ENCODE measurements around the gene ATP5F1D. TPM values are rescaled to one million over a fixed set of nuclear protein-coding genes. Genes with fewer than 3 reads are reported as not detected.

Gene ATP5F1D
- total RNA-seq, 8 experiments from 2014 or later: 72.1 to 359 (median 83.5) TPM

DNA sequence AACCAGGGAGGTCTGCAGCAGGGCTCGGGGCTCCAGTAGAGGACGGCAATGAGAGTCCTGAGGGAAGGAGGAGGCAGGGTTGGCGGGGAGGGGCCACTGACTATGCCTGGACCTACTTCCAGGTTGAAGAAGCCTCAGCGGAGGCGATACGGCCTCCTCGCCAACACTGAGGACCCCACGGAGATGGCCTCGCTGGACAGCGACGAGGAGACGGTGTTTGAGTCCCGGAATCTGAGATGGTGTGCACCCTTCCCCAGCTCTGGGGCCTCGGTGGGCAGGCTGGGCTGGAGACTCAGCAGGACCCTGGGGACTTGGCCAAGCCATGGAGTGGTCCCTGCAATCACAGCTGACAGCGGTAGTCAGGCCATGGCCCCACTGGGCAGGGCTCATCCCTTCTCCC lies 35.5 kb downstream of the ATP5F1D start:
- ATAC-seq (replicated peaks in 6 of 8): no peak
- H3K27ac ChIP-seq: peak overlapping the region in 1 of 2 donors; percentile 100
- H3K4me1 ChIP-seq (replicated peaks in 1 of 2): peaks cover 18 to 22% of the 10 kb centered on the region in 2 donors
- H3K4me3 ChIP-seq: no peak overlapping the region
- in situ Hi-C loops (cut with MboI; ENCODE audit: low pct_unique_long_range_greater_than_20kb in 2 of 9, low sequenced_read_pairs in 9 of 9, unreplicated experiment in 9 of 9): no loop called here
- WGBS, 10 experiments: 70 to 100% (median 88%) methylated on average over 2 to 7 of the region's 15 CpGs; no CpG with 5 or more reads in 6 of the 10 experiments

DNA sequence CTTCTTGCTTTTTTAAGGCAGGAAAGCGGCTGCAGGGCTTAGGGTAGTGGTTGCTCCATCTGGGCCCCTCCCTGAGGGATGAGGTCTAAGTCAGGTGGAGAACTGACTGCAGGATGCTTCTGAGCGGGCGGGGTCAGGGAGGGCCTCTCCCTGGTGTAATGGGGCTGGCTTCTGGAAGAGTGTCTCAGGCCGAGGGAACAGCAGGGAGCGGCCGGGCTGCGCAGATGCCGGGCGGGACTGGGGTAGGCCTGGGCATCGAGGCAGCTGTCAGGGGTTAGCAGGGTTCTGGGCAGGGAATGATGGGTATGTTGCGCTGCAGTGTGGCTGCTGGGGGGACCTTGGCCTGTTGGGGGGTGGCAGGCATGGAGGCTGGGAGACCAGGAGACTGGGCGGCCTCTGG lies 36.5 kb downstream of the ATP5F1D start:
- WGBS, 10 experiments: 8 to 100% (median 45%) methylated on average over 1 to 2 of the region's 12 CpGs; no CpG with 5 or more reads in 6 of the 10 experiments
- in situ Hi-C loops (cut with MboI; ENCODE audit: low pct_unique_long_range_greater_than_20kb in 2 of 9, low sequenced_read_pairs in 9 of 9, unreplicated experiment in 9 of 9): no loop called here
- peaks cover 19 to 27% of the 10 kb centered on the region in 2 donors for H3K4me1 ChIP-seq (replicated peaks in 1 of 2)
- peak in 1 of 8 experiments; percentile 6 for ATAC-seq (replicated peaks in 6 of 8)
- no peak overlapping the region for H3K4me3 ChIP-seq
- H3K27ac ChIP-seq: no peak overlapping the region

DNA sequence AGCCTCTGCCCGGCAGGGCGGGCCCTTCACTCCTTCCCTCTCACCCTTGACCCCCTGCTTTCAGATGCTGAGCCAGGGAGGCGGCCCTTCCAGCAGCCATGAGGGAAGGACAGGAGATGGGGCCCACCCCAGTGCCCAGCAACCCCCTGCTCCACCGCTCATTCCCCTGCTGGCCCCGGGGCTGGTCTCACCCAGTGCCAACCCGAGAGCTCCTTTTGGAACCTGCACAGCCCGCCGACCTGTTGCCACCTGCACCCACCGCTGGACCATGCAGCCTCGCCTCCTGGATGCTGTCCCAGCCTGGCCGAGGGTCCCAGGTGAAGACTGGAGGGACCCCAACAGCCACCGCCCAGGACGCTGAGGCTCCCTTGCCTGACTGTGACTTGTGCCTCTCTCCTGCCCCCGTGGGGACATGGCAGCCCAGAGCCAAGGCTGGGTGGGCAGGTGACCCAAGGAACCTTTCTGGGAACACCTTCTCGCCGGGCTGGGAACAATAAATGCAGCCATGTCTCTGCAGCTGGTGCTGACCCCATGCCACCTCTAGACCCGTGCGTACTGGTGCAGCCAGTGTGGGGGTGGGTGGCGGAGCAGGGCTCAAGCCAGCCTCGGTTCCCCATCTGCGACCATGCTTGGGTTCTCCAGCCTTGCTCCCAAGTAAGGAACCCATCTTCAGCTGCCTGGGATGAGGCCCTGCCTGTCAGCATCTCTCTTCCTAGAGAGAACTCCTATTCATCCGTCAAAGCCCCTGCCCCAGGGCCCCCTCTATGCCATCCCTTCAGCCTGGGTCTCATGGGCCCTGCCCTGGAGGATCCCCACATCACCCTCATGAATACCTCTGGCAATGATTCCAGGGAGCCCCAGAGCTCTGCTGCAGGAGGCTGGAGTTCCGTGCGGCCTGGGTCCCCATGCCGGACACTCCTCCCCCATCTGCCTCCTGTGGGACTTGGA lies 37.4 kb downstream of the ATP5F1D start:
- Histone ChIP-seq H3K27ac (no peak overlapping the region), H3K4me1 (replicated peaks in 1 of 2) (peaks cover 28 to 34% of the 10 kb centered on the region in 2 donors), H3K4me3 (no peak overlapping the region)
- ATAC-seq (replicated peaks in 6 of 8): no peak
- in situ Hi-C loops (cut with MboI; ENCODE audit: low pct_unique_long_range_greater_than_20kb in 2 of 9, low sequenced_read_pairs in 9 of 9, unreplicated experiment in 9 of 9): no loop called here
- WGBS, 10 experiments: 87 to 100% (median 90%) methylated on average over 2 to 9 of the region's 25 CpGs; no CpG with 5 or more reads in 3 of the 10 experiments

DNA sequence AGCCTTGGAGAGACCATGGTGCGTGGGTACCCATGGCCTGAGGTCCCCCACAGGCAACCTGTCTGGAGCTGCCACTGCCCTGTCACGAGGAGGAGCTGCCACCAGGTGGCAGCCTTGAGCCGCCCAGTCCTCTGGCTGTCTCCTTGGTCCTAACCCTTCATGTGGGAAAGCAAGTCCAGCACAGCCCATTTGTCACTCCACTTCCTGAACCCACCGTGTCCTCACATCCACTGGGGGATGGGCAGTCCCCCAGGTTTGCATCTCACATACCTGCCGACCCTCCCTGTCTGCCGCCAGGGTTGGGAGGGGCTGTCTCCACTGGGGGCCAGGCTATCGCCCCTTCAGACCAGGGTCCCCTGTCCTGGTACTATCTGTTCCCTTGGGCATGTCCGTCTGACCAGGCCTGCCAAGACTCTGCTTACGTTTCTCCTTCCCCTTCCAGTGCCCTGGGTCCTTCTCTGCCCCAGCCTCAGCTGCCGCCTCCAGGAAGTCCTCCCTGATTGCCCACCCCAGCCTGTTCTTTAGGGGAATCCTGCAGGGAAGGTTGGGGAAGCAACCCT lies 38.3 kb downstream of the ATP5F1D start:
- 0 to 51% (median 20%) methylated on average over 1 to 2 of the region's 10 CpGs; no CpG with 5 or more reads in 7 of the 10 experiments for WGBS, 10 experiments
- H3K4me3 ChIP-seq: no peak overlapping the region
- ATAC-seq (replicated peaks in 6 of 8): peak; percentile 3 to 20 (median 8)
- H3K27ac ChIP-seq: no peak overlapping the region
- in situ Hi-C loops (cut with MboI; ENCODE audit: low pct_unique_long_range_greater_than_20kb in 2 of 9, low sequenced_read_pairs in 9 of 9, unreplicated experiment in 9 of 9): no loop called here
- H3K4me1 ChIP-seq (replicated peaks in 1 of 2): peaks cover 27 to 28% of the 10 kb centered on the region in 2 donors

DNA sequence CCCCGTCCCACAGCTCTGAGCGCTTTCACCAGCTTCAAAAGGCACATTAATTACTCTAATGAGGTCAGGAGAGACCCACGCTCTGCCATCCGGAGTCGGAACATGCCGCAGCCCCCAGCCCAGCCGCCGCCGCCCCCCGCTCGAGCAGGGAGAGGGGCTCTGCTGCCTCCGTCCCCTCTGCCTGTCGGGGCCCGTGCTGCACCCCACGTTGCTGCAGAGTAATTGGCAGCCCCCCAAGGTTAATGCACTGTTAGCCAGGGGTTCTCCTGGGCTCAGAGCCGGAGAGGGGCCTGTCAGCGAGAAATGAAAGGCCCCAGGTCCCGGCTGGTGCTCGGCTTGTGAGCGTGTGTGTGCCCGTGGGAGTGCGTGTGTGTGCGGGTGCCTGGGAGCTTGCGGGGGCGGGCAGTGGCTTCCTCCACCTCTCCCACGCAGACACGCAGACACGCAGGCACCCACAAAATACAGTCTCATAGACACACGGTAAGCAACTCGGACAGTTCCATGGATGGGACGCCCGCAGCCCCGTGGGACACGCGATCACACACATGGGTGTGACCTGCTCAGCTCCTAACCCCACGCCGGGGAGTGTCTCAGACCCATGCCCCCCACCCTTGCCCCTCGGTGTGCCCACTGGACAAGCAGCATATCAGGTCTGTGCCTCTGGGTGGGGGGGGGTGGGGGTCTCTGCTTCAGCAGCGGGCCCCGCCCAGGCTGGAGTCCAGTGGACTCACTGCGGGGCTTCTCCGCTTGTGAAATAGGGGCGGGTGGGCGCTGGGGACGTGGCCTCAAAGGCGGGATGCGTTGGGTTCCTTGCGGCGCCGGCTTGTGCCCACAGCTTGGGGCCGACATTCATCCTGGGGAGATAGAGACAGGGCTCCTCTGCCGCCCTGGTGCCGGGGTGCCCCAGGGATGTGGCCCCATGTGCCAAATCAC lies 39.4 kb downstream of the ATP5F1D start:
- Histone ChIP-seq H3K27ac (no peak overlapping the region), H3K4me1 (replicated peaks in 1 of 2) (peaks cover 26 to 29% of the 10 kb centered on the region in 2 donors), H3K4me3 (no peak overlapping the region)
- in situ Hi-C loops (cut with MboI; ENCODE audit: low pct_unique_long_range_greater_than_20kb in 2 of 9, low sequenced_read_pairs in 9 of 9, unreplicated experiment in 9 of 9): no loop called here
- no peak for ATAC-seq (replicated peaks in 6 of 8)
- WGBS, 10 experiments: 80% methylated on average over 1 of the region's 53 CpGs; no CpG with 5 or more reads in 9 of the 10 experiments

DNA sequence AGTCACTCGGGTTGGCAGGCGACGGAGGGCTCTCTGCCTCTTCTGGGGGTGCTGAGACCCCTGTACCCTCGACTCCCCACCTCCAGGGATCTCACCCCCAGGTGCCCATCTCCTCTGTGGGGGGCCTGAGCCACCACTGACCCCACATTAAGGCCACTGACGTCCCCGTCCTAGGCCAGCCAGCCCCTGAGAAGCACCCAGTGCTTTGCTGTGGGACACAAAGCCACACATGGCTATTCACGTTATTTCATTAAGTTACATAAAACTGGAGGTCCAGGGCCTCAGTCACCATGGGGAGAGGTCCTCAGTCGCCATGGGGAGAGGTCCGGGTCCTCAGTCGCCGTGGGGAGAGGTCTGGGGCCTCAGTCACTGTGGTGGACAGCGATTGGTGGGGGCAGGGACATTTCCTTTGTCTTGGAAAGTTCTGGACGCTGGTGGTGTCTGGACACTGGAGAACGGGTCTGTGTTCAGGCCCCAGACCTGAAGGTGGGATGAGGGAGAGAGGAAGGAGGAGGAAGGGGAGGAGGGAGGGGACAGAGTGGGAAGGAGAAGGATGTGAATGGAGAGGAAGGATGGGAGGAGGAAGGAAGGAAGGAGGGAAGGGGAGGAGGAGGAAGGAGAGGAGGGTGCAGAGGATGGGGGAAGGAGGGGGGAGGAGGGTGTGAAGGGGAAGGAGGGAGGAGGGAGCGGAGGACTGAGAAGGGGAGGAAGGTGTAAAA lies 40.2 kb downstream of the ATP5F1D start:
- no peak overlapping the region for H3K27ac ChIP-seq
- in situ Hi-C loops (cut with MboI; ENCODE audit: low pct_unique_long_range_greater_than_20kb in 2 of 9, low sequenced_read_pairs in 9 of 9, unreplicated experiment in 9 of 9): no loop called here
- 40 to 58% (median 52%) methylated on average over 1 to 5 of the region's 15 CpGs; no CpG with 5 or more reads in 7 of the 10 experiments for WGBS, 10 experiments
- peaks cover 23 to 26% of the 10 kb centered on the region in 2 donors for H3K4me1 ChIP-seq (replicated peaks in 1 of 2)
- ATAC-seq (replicated peaks in 6 of 8): no peak
- no peak overlapping the region for H3K4me3 ChIP-seq

DNA sequence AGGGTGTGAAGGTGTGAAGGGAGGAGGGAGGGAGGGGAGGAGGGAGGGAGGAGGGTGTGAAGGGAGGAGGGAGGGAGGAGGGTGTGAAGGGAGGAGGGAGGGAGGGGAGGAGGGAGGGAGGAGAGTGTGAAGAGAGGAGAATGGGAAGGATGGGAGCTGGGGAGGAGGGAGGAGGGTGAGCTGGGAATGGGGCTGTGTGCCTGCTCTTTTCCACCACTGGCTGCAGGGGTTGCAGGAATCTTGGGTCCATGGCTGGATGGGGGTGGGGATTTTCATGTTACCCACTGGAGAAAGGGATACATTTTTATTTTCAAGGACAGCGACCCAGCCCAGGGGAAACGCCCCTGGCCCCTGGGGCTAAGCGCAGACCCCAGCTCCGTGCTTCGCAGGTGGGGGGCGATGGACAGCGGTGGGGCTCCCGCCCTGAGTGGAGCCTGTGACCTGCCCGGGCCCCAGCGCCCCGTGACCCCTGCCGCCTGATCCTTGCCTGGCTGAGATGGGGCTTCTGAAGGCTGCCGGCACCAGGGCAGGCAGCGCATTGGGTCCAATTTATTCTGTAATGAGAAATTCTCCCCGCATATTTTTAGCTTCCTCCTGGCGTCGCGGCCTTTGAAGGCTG lies 41.1 kb downstream of the ATP5F1D start:
- Histone ChIP-seq H3K4me1 (replicated peaks in 1 of 2) (peaks cover 31 to 36% of the 10 kb centered on the region in 2 donors), H3K27ac (no peak overlapping the region), H3K4me3 (no peak overlapping the region)
- no peak for ATAC-seq (replicated peaks in 6 of 8)
- 40 to 60% (median 50%) methylated on average over 1 to 5 of the region's 18 CpGs; no CpG with 5 or more reads in 7 of the 10 experiments for WGBS, 10 experiments
- in situ Hi-C loops (cut with MboI; ENCODE audit: low pct_unique_long_range_greater_than_20kb in 2 of 9, low sequenced_read_pairs in 9 of 9, unreplicated experiment in 9 of 9): no loop called here

DNA sequence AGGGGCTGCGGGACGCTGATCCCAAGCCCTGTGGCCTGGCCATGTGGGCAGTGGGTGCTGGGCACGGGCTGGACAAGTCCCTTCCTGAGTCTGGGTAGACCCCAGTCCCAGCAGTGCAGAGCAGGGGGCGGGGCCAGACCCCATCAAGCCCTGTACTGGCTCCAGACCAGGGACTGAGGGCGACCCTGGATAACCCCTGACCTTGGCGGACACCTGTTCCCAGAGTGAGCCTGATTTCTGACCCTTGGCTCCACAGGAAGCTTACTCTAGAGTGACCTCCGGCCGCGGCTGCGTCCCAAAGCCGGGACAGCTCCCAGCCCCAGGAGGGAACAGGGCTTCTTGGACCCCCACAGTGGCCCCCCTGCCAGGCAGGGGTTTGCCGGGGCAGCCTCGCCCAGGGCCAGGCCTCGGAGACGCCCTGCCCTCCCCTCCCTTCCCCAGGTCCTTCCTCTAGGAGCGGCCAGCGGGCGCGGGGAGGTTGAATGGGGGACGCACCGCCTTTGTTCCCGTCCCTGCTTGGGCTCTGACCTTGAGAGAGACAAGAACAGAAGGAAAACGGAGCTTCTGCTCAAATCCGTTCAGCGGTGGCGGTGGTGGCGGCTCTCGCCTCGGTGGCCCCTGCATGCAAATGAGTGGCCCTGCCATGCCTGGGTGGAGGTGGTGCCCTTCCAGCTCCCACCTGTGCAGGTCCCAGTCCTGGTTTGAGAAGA lies 41.8 kb downstream of the ATP5F1D start:
- no peak overlapping the region for H3K4me3 ChIP-seq
- 0 to 63% (median 33%) methylated on average over 1 to 5 of the region's 29 CpGs; no CpG with 5 or more reads in 7 of the 10 experiments for WGBS, 10 experiments
- ATAC-seq (replicated peaks in 6 of 8): no peak
- peaks cover 37 to 42% of the 10 kb centered on the region in 2 donors for H3K4me1 ChIP-seq (replicated peaks in 1 of 2)
- H3K27ac ChIP-seq: no peak overlapping the region
- in situ Hi-C loops (cut with MboI; ENCODE audit: low pct_unique_long_range_greater_than_20kb in 2 of 9, low sequenced_read_pairs in 9 of 9, unreplicated experiment in 9 of 9): no loop called here

DNA sequence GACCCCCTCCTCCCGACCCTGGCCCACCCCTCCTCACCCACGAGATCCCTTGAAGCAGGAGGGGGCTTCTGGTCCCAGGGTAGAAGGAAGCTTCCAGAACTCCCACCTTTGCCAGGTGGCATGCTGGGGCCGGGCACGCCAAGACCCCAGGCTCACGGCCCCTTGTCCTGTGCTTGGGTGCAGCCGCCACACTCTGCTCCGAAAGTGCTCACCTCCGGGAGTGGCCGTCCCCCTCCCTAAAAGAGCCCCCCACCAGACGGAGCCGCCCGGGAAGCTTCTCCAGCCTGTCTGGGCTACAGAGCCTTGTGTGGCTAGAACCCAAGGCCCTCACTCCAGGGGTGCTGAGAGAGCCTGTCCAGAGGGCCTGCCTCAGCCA lies 42.4 kb downstream of the ATP5F1D start:
- ATAC-seq (replicated peaks in 6 of 8): no peak
- Histone ChIP-seq H3K27ac (no peak overlapping the region), H3K4me3 (no peak overlapping the region), H3K4me1 (replicated peaks in 1 of 2) (peaks cover 37 to 43% of the 10 kb centered on the region in 2 donors)
- WGBS, 10 experiments: no CpG with 5 or more reads among the region's 12 CpGs
- in situ Hi-C loops (cut with MboI; ENCODE audit: low pct_unique_long_range_greater_than_20kb in 2 of 9, low sequenced_read_pairs in 9 of 9, unreplicated experiment in 9 of 9): no loop called here

DNA sequence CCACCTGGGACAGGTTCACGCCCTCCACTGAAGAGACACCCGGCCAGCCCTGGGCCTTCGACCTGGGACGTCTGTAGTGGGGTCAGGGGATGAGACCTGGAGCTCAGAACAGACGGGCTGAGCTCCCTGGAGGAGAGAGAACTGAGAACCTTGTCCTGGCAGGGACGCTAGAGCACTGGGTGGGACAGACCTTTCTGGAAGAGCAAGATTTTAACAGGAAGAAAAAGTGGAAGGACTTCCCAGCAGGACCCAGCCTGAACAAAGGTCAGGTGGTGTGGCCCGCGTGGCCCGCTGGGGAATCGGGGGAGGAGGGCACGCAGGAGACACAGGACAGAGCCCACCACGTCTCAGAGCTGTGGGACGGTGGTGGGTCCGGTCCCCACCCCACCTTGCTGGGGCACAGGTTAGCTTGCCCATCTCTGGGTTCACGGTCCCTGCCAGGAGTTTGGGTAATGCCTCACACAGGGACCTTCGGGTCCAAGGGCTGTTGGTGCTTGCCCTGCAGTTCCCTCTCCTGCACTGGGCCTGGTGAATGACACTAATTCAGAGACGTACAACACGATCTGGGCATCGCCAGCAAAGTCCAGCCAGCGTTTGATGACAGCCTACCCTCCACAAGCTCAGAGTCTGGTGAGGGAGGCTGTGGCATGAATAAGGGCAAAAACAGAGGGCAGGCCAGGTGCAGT lies 42.9 kb downstream of the ATP5F1D start:
- H3K27ac ChIP-seq: no peak overlapping the region
- peak overlapping the region in 1 of 5 donors; percentile 3 for H3K4me3 ChIP-seq
- in situ Hi-C loops (cut with MboI; ENCODE audit: low pct_unique_long_range_greater_than_20kb in 2 of 9, low sequenced_read_pairs in 9 of 9, unreplicated experiment in 9 of 9): no loop called here
- ATAC-seq (replicated peaks in 6 of 8): no peak
- WGBS, 10 experiments: 33 to 80% (median 66%) methylated on average over 1 to 5 of the region's 20 CpGs; no CpG with 5 or more reads in 6 of the 10 experiments
- H3K4me1 ChIP-seq (replicated peaks in 1 of 2): peaks cover 37 to 49% of the 10 kb centered on the region in 2 donors

Measured in motor neuron (in vitro differentiated cells).